ENCODE results near the gene FOXS1. TPM values are rescaled to one million over a fixed set of nuclear protein-coding genes. Genes with fewer than 3 reads are reported as not detected.

Gene FOXS1
- total RNA-seq, 2 experiments from 2014 or later, result not detected

DNA sequence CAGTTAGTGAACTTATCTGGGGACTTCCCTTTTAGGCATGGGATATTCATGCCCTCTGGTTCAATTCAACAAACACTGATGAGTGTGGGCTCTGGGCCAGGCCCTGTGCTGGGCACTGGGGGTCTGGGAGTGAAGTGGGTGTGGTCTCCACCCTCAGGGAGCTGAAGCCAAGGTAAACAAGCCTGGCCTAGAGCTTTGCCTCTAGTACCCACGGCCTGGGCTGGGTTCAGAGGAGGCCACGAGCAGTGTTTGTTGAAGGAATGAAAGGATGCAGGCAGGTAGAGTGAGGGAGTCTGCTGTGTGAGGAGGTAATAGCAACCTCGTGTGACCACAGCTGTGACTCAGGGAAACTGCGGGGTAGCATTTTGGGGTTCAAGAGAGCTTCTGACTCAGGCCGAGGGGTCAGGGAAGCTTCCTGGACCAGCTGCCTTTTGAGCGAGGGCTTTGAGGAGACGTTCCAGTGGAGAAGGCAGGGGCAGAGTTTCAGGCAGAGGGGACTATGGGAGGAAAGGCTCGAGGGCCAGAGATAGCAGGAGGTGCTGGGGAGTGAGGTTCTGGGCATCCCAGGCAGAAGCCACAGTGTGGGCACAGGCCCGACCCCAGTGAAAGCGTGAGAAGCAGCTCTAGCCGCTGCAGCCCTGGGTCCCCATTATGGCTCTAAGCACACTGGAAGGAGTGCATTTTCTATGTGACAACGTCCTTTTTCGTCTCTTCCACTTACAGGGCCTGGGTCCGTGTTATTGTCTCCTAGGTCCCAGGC, 20.7 kb downstream of the FOXS1 start:
- Mint-ChIP-seq H3K36me3 (ENCODE audit: low read depth) (no peaks in the 10 kb centered on the region), H3K4me3 (no peak overlapping the region), H3K9me3 (ENCODE audit: insufficient read depth) (no peaks in the 10 kb centered on the region), H3K4me1 (ENCODE audit: low read depth) (peaks cover 16% of the 10 kb centered on the region), H3K27ac (no peak overlapping the region), H3K27me3 (ENCODE audit: low read depth) (no peaks in the 10 kb centered on the region)
- CTCF ChIA-PET, result interaction anchor here (1.7 to 2.9 kb wide), 2 partner anchors 9 to 127 kb away, joined by 4 to 22 read pairs; partner anchors contain the start of gene PDRG1
- ATAC-seq (no peak), DNase-seq (no peak)
- POLR2A ChIA-PET, result no interaction called here

GRCh38 chr20:31824125-31824485, 21.3 kb downstream of the FOXS1 start:
- CTCF ChIA-PET, result interaction anchor here (1.1 to 3.7 kb wide), 7 partner anchors 9 to 267 kb away, joined by 4 to 53 read pairs (median 9); partner anchors contain the start of gene PDRG1
- POLR2A ChIA-PET, result interaction anchor here (1.3 kb wide), 1 partner anchor 22 kb away, joined by 5 read pairs; no protein-coding TSS in a partner anchor
- Mint-ChIP-seq H3K27ac (peak overlapping the region; percentile 7), H3K27me3 (ENCODE audit: low read depth) (no peaks in the 10 kb centered on the region), H3K9me3 (ENCODE audit: insufficient read depth) (no peaks in the 10 kb centered on the region), H3K36me3 (ENCODE audit: low read depth) (no peaks in the 10 kb centered on the region), H3K4me1 (ENCODE audit: low read depth) (peaks cover 16% of the 10 kb centered on the region), H3K4me3 (no peak overlapping the region)
- ATAC-seq (no peak), DNase-seq (no peak)

GRCh38 chr20:31823360-31824124, 21.9 kb downstream of the FOXS1 start:
- ATAC-seq, result no peak
- DNase-seq, result no peak
- Mint-ChIP-seq H3K4me3 (no peak overlapping the region), H3K36me3 (ENCODE audit: low read depth) (no peaks in the 10 kb centered on the region), H3K27ac (peak overlapping the region; percentile 7), H3K4me1 (ENCODE audit: low read depth) (peaks cover 16% of the 10 kb centered on the region), H3K27me3 (ENCODE audit: low read depth) (no peaks in the 10 kb centered on the region), H3K9me3 (ENCODE audit: insufficient read depth) (no peaks in the 10 kb centered on the region)
- CTCF ChIA-PET, result interaction anchor here (0.6 to 3.7 kb wide), 35 partner anchors 10 to 850 kb away, joined by 3 to 53 read pairs (median 5); partner anchors contain the start of genes C20orf203, FOXS1, PDRG1 and TPX2
- POLR2A ChIA-PET, result interaction anchor here (1.3 kb wide), 1 partner anchor 23 kb away, joined by 5 read pairs; no protein-coding TSS in a partner anchor

- DNase-seq, result peak; percentile 82
- H3K4me1 Mint-ChIP-seq (ENCODE audit: low read depth), result peaks cover 16% of the 10 kb centered on the region
- H3K36me3 Mint-ChIP-seq (ENCODE audit: low read depth), result no peaks in the 10 kb centered on the region
- peak; percentile 86 for ATAC-seq
- ChIA-PET CTCF (interaction anchor here (0.6 to 3.7 kb wide), 37 partner anchors 9 to 851 kb away, joined by 3 to 53 read pairs (median 4); partner anchors contain the start of genes C20orf203, FOXS1, PDRG1 and TPX2), POLR2A (interaction anchor here (1.3 kb wide), 1 partner anchor 24 kb away, joined by 5 read pairs; no protein-coding TSS in a partner anchor)
- no peak overlapping the region for H3K4me3 Mint-ChIP-seq
- no peaks in the 10 kb centered on the region for H3K9me3 Mint-ChIP-seq (ENCODE audit: insufficient read depth)
- H3K27ac Mint-ChIP-seq, result no peak overlapping the region
- H3K27me3 Mint-ChIP-seq (ENCODE audit: low read depth), result no peaks in the 10 kb centered on the region
Observed at GRCh38 chr20:31822421-31823330, 22.7 kb downstream of the FOXS1 start.

GRCh38 chr20:31821427-31821826, 24.0 kb downstream of the FOXS1 start:
- Mint-ChIP-seq H3K27ac (no peak overlapping the region), H3K36me3 (ENCODE audit: low read depth) (no peaks in the 10 kb centered on the region), H3K9me3 (ENCODE audit: insufficient read depth) (no peaks in the 10 kb centered on the region), H3K4me1 (ENCODE audit: low read depth) (peaks cover 16% of the 10 kb centered on the region), H3K4me3 (no peak overlapping the region), H3K27me3 (ENCODE audit: low read depth) (no peaks in the 10 kb centered on the region)
- ATAC-seq (no peak), DNase-seq (no peak)
- ChIA-PET CTCF (interaction anchor here (1.1 to 3.7 kb wide), 2 partner anchors 26 to 275 kb away, joined by 3 to 53 read pairs; no protein-coding TSS in a partner anchor), POLR2A (no interaction called here)

GRCh38 chr20:31820228-31820627, 25.2 kb downstream of the FOXS1 start:
- no peak overlapping the region for H3K4me3 Mint-ChIP-seq
- no peaks in the 10 kb centered on the region for H3K36me3 Mint-ChIP-seq (ENCODE audit: low read depth)
- no peak overlapping the region for H3K27ac Mint-ChIP-seq
- POLR2A ChIA-PET, result no interaction called here
- CTCF ChIA-PET, result no interaction called here
- ATAC-seq, result no peak
- peaks cover 16% of the 10 kb centered on the region for H3K4me1 Mint-ChIP-seq (ENCODE audit: low read depth)
- no peaks in the 10 kb centered on the region for H3K9me3 Mint-ChIP-seq (ENCODE audit: insufficient read depth)
- no peaks in the 10 kb centered on the region for H3K27me3 Mint-ChIP-seq (ENCODE audit: low read depth)
- no peak for DNase-seq

- Mint-ChIP-seq H3K27ac (no peak within 1 kb of the TSS), H3K4me1 (ENCODE audit: low read depth) (peaks cover 15% of the 10 kb centered on the region)
- POLR2A ChIA-PET, result no interaction called here
Observed at GRCh38 chr20:31819083-31819784, 26.2 kb downstream of the FOXS1 start, which contains the start of gene MYLK2. MYLK2 (plus strand) TSS chr20:31819356; CDS start chr20:31819581, 225 bp downstream.

DNA sequence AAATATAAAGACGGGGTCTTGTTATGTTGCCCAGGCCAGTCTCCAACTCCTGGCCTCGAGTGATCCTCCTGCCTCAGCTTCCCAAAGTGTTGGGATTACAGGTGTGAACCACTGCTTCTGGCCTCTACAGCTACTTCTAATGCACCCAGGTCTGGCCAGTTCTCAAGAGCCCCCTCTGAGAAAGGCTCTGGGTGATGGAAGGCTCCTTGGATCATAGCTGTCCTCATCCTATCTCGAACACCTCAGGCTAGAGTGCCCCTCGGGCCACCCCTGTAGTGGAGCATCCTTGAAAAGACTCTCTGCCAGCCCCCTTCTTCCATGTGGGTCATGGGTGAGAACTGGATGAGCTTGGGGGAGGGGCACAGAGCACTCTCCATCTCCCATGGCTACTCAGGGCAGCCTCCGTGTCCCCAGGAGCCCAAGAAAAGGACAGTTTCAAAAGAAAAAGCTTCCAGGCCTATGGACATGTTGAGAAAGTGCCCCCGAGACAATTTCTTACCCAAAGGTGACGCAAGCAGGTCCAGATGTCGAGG, 27.0 kb downstream of the FOXS1 start:
- ATAC-seq, result no peak
- ChIA-PET POLR2A (no interaction called here), CTCF (interaction anchor here (0.8 to 1.9 kb wide), 2 partner anchors 28 to 134 kb away, joined by 4 to 9 read pairs; no protein-coding TSS in a partner anchor)
- no peak overlapping the region for H3K4me3 Mint-ChIP-seq
- H3K27me3 Mint-ChIP-seq (ENCODE audit: low read depth), result no peaks in the 10 kb centered on the region
- no peak for DNase-seq
- no peaks in the 10 kb centered on the region for H3K9me3 Mint-ChIP-seq (ENCODE audit: insufficient read depth)
- H3K27ac Mint-ChIP-seq, result no peak overlapping the region
- H3K36me3 Mint-ChIP-seq (ENCODE audit: low read depth), result no peaks in the 10 kb centered on the region
- peaks cover 8% of the 10 kb centered on the region for H3K4me1 Mint-ChIP-seq (ENCODE audit: low read depth)

More at GRCh38 chr20:31819083-31819784, 26.2 kb downstream of the FOXS1 start, which contains the start of gene MYLK2:
- no peak for ATAC-seq
- no peak for DNase-seq
- Mint-ChIP-seq H3K36me3 (ENCODE audit: low read depth) (no peaks in the 10 kb centered on the region), H3K27me3 (ENCODE audit: low read depth) (no peaks in the 10 kb centered on the region), H3K4me3 (no peak within 1 kb of the TSS), H3K9me3 (ENCODE audit: insufficient read depth) (no peaks in the 10 kb centered on the region)
- CTCF ChIA-PET, result interaction anchor here (0.6 kb wide), 1 partner anchor 1461 kb away, joined by 3 read pairs; no protein-coding TSS in a partner anchor

DNA sequence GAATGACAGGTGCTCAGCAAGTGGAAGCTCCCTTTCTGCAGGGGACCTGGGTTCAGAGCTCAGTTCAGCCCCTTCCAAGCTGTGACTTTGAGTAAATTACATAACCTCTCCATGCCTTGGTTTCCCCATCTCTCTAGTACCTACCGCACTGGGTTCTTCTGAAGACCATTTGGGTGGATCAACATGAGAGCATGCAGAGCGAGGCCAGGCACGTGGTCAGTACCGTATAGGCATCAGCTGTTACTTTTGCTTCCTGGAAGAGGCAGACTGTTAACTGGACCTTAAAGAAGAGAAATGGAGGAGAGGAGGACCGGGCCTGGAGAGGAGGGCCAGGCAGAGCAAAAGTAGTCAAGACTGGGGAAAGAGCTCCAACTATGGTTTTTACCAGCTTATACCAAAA, 27.9 kb downstream of the FOXS1 start:
- no peaks in the 10 kb centered on the region for H3K36me3 Mint-ChIP-seq (ENCODE audit: low read depth)
- POLR2A ChIA-PET, result no interaction called here
- no peak for DNase-seq

DNA sequence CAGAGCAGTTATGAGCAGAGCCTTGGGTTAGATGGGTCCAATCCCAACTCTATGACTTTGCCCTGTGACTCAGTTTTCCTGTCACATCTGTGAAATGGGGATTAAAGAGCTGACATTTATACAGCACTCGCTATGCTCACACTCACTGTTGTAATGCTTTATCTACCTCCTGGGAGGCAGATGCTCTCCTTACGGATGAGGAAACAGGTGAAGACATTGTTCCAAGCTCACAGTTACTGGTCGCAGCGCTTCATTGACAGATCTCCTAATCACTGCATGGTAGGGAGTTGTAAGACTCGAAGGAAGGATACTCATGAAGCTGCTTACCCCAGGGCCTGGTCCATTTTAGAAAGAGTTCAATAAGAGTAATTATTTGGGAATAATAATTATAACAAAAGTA, 29.2 kb downstream of the FOXS1 start:
- H3K27me3 Mint-ChIP-seq (ENCODE audit: low read depth), result no peaks in the 10 kb centered on the region
- ChIA-PET POLR2A (no interaction called here), CTCF (interaction anchor here (1.4 kb wide), 1 partner anchor 276 kb away, joined by 6 read pairs; no protein-coding TSS in a partner anchor)
- H3K4me1 Mint-ChIP-seq (ENCODE audit: low read depth), result no peaks in the 10 kb centered on the region
- no peaks in the 10 kb centered on the region for H3K36me3 Mint-ChIP-seq (ENCODE audit: low read depth)
- ATAC-seq (no peak), DNase-seq (no peak)
- H3K9me3 Mint-ChIP-seq (ENCODE audit: insufficient read depth), result no peaks in the 10 kb centered on the region
- H3K4me3 Mint-ChIP-seq, result no peak overlapping the region
- H3K27ac Mint-ChIP-seq, result no peak overlapping the region

More for the DNA sequence above, 27.9 kb downstream of the FOXS1 start:
- H3K4me1 Mint-ChIP-seq (ENCODE audit: low read depth), result peaks cover 3% of the 10 kb centered on the region
- no peaks in the 10 kb centered on the region for H3K27me3 Mint-ChIP-seq (ENCODE audit: low read depth)
- H3K27ac Mint-ChIP-seq, result no peak overlapping the region
- no peak for ATAC-seq
- CTCF ChIA-PET, result interaction anchor here (0.7 to 1.9 kb wide), 2 partner anchors 29 to 35 kb away, joined by 4 to 9 read pairs; no protein-coding TSS in a partner anchor
- no peak overlapping the region for H3K4me3 Mint-ChIP-seq
- H3K9me3 Mint-ChIP-seq (ENCODE audit: insufficient read depth), result no peaks in the 10 kb centered on the region
